Fibroblast of the aortic adventitia (primary cell): ENCODE measurements around the gene CDCA5. TPM values are rescaled to one million over a fixed set of nuclear protein-coding genes. Genes with fewer than 3 reads are reported as not detected.

Experiments used
- DNase-seq: peaks from one replicate; pipeline ENCODE4 v3.0.0-alpha.2; 2010; ENCODE audit warnings: low read depth
- H3K4me3 ChIP-seq: 2 replicates; pipeline ENCODE4 v1.5.1; 2011; ENCODE audit warnings: low read depth, mild to moderate bottlenecking, control low read depth, low read length, moderate library complexity
- total RNA-seq: library from RNA; depleted of rRNA; stranded (reverse); fragments of >200 nt; gene quantifications from 2 replicates; pipeline ENCODE4 v1.2.3, GENCODE V29; 2012; ENCODE audit warnings: low replicate concordance
- TF ChIP-seq, protein P1 (sequence below): IDR thresholded peaks from 2 replicates; pipeline ENCODE4 v1.5.1; 2011; ENCODE audit warnings: mild to moderate bottlenecking, low read length, control low read depth, inconsistent platforms; ENCODE audit not compliant: insufficient read depth

Gene CDCA5
- total RNA-seq, 1 donor: 19.3 TPM

DNA sequence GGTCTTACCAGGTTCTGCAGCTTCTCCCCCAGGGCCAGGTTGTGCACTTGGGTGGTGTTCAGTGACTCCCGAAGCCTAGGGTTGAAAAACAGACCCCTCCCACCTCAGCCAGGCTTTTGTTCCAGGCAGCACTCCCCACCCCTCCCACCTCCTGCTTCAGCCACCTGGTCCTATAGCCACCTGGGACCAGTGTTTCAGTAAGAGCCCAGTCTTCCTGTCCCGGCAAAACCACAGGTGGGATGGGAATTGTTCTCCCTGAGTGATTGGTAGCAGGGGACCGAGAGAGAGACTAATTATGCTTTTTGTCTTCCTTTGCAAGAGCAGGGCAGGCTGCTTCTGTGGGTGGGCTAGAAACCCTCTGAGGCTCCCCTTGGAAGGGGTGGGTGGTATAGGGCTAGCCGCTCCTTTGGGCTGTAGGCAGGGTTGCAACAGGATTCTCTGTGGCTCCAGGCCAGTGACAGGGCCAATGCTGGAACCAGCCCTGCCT is 17.0 kb downstream of the CDCA5 start:
- TF ChIP-seq, protein P1, sequence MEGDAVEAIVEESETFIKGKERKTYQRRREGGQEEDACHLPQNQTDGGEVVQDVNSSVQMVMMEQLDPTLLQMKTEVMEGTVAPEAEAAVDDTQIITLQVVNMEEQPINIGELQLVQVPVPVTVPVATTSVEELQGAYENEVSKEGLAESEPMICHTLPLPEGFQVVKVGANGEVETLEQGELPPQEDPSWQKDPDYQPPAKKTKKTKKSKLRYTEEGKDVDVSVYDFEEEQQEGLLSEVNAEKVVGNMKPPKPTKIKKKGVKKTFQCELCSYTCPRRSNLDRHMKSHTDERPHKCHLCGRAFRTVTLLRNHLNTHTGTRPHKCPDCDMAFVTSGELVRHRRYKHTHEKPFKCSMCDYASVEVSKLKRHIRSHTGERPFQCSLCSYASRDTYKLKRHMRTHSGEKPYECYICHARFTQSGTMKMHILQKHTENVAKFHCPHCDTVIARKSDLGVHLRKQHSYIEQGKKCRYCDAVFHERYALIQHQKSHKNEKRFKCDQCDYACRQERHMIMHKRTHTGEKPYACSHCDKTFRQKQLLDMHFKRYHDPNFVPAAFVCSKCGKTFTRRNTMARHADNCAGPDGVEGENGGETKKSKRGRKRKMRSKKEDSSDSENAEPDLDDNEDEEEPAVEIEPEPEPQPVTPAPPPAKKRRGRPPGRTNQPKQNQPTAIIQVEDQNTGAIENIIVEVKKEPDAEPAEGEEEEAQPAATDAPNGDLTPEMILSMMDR: no peak
- DNase-seq: no peak
- H3K4me3 ChIP-seq: no peak overlapping the region

DNA sequence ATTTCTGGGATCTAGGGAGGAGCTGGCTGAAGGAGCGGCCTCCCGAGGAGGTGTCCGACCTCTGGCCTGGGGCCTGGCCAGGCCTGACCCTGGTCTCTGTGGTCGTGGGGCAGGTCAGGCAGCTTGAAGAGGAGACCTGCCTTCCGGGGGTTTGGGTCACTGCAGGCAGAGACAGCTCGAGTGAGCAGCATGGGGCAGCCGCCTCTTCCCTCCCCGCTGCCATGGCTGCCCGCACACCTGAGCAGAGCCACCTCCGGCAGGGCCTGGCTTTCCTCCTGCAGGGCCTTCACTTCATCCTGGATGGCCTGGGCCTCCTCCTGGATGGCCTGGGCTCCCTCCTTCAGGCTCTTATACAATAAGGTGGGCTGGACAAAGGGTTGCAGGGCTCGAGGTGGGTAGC is 17.5 kb downstream of the CDCA5 start:
- DNase-seq: no peak
- H3K4me3 ChIP-seq: no peak overlapping the region
- TF ChIP-seq, protein P1: no peak

DNA sequence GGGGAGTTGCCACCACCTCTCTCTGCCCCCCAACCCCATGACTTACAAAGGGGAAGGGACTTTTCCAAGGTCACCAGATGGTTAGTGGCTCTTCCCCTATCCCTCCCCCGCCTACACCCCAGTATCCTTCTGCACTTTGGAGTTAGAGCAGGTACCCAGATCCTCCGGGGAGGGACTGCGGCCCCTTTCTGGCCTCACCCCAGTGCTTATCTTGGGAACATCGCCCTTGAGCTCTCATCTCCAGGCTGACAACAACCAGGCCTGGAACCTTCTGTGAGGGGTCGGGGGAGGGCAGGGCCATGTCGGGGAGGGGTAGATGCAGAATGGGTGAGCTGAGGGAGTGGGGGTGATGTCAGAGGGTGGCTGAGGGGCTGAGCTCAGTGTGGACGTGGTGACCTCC is 18.0 kb downstream of the CDCA5 start:
- DNase-seq: no peak
- no peak overlapping the region for H3K4me3 ChIP-seq
- TF ChIP-seq, protein P1: no peak

DNA sequence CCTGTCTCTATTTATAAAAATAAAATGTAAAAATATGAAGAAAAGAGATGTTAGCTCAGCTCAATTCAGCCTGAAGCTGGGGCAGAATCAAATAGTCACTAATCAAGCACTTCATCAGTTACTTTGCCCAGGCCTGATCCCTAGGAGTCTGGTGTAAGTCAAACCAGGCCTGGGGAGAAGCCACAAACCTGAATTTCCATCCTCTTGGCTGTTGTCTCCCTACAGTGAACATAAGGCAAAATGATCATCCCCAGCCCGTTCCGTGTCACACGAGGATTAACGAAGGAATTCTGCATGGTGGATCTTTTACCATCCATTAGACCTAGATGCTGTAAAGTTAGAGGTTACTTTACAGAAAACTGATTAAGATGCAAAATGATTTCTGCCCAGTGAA is 19.0 kb downstream of the CDCA5 start:
- TF ChIP-seq, protein P1: no peak
- no peak for DNase-seq
- H3K4me3 ChIP-seq: no peak overlapping the region

DNA sequence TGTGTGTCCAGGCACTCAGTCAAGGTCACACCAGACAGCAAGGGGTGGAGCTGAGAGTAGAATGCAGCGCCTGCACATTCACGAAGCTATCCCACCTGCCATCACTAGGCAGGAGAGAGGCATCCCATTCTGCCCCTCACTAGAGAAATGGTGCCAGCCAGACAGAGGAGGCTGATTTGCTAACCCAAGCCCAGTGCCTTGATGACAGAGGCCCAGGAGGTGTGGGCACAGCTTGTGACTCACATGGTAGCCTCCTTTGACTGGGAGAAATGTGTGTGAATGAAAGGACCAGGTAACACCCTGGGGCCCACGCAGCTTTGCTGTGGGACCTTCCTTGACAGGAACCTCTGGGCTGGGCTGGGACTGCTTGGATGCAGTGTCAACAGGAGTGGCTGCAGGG is 20.3 kb downstream of the CDCA5 start:
- DNase-seq: no peak
- no peak overlapping the region for H3K4me3 ChIP-seq
- TF ChIP-seq, protein P1: no peak

DNA sequence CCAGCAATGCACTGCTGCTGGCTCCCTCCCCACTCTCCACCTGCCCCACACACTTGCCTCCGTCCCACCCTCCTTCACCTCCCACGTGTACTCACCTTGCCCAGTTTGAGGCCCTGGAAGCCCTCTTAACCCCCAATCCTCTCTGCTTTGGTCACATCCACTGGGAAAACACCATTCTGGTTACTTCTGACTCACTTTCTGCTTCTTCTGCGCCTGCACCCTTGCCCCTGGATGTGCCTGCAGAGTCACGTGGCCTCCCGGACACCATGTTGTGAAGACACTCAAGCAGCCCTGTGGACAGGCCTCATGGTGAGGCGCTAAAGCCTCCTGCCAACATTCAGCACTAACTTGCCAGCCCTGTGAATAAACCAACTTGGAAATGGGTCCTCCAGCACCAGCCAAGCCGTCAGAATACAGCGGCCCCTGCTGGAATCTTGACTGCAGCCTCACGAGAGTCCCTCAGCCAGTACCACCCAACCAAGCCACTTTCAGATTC is 22.9 kb downstream of the CDCA5 start:
- peak; percentile 19 for DNase-seq
- TF ChIP-seq, protein P1: peak; percentile 35
- no peak overlapping the region for H3K4me3 ChIP-seq
